H1 (cell line): ENCODE results near the gene ADAD1. TPM values are rescaled to one million over a fixed set of nuclear protein-coding genes. Genes with fewer than 3 reads are reported as not detected.

Experiments used
- polyA plus RNA-seq, 7 experiments: library from polyadenylated mRNA; depleted of rRNA in 3 of 7; stranded (reverse) in 5 of 7; unstranded in 2 of 7; fragments of >200 nt in 5 of 7; fragments of 200-250 nt in 2 of 7; gene quantifications; 1 replicate in 5 of 7; 2 replicates in 1 of 7; 4 replicates in 1 of 7; pipeline versions ENCODE4 v1.2.1 to v1.2.3, GENCODE V29; 2011 to 2013; ENCODE audit warnings: missing spikeins in 2 of 7, mixed read lengths in 2 of 7
- total RNA-seq: library from RNA; stranded (reverse); fragmentation: NEBNext Ultra II Directional; extraction: Animal tissue kit (Norgen Biotek cat#: 25700); gene quantifications from 2 replicates; pipeline ENCODE4 v1.2.1, GENCODE V29; 2021

The ADAD1 gene
- total and polyA plus RNA-seq, 2 of the 8 experiments (the other 6 are each of a cell fraction or from before 2014, with no cell fraction given): not detected

Other genes with a start within 250 kb of the ADAD1 start
- 27.9 and 29.8 TPM in 2 replicates for gene BLTP1, start 226.7 kb upstream of the ADAD1 start, total RNA-seq
- gene BLTP1, start 226.7 kb upstream of the ADAD1 start, polyA plus RNA-seq (2011; rRNA removed): 9.7 and 14.0 TPM in 2 replicates
- gene IL2, start 77.7 kb downstream of the ADAD1 start, total RNA-seq: not detected in 2 replicates
- gene IL2, start 77.7 kb downstream of the ADAD1 start, polyA plus RNA-seq (2011; rRNA removed): not detected in 2 replicates
- not detected in 2 replicates for gene IL21, start 242.1 kb downstream of the ADAD1 start, total RNA-seq
- gene IL21, start 242.1 kb downstream of the ADAD1 start, polyA plus RNA-seq (2011; rRNA removed): not detected in 2 replicates